ENCODE data around the gene NPIPA5. TPM values are rescaled to one million over a fixed set of nuclear protein-coding genes. Genes with fewer than 3 reads are reported as not detected.

Gene NPIPA5
- total and polyA plus RNA-seq, 2 of the 13 experiments (the other 11 are each of a cell fraction or from before 2014, with no cell fraction given), result 9.7 to 21.5 TPM

Other genes starting within 250 kb of the NPIPA5 start
- gene MPV17L, start 17.5 kb upstream of the NPIPA5 start, total RNA-seq (2016; rRNA removed; fragmentation: Illumina TruSeq; extraction: Trizol), result 63.8 and 75.8 TPM in 2 replicates
- gene MPV17L, start 17.5 kb upstream of the NPIPA5 start, polyA plus RNA-seq (2011; rRNA removed), result 33.6 and 34.7 TPM in 2 replicates
- gene BMERB1, start 56.3 kb upstream of the NPIPA5 start, total RNA-seq (2016; rRNA removed; fragmentation: Illumina TruSeq; extraction: Trizol), result 1.2 and 1.4 TPM in 2 replicates
- 1.4 and 2.5 TPM in 2 replicates for gene BMERB1, start 56.3 kb upstream of the NPIPA5 start, polyA plus RNA-seq (2011; rRNA removed)

Measured in HepG2 (cell line).